ENCODE data around the gene SCTR.

SCTR gene

GRCh38 chr2:119472749-119473148, 51.5 kb downstream of the SCTR start:
- no peak for DNase-seq

DNA sequence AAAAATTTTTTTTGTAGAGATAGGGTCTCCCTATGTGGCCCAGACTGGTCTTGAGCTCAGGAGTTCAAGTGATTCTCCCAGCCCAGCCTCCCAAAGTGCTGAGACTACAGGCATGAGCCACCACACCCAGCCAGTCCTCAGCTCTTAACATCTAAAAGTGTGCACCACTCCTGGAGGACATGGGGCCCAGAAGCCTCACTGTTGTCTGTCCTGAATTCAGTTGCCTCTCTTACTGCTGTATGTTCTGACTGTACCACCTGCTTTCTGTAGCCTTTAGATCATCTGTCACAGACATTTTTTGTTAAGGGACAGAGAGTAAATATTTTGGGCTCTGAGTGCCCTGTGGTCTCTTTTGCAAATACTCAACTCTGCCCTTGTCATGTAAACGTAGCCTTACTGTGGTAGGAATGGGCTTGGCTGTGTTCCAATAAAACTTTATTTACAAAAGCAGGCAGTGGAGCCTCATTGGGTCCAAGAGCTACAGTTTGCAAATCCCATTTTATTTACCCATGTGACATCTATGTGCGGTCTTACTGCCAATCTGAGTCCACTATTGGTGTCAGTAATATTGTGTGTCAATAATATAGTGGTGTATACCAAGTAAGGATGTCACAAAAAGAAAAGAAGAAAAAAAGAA, 54.5 kb downstream of the SCTR start:
- peak; percentile 43 for DNase-seq

DNA sequence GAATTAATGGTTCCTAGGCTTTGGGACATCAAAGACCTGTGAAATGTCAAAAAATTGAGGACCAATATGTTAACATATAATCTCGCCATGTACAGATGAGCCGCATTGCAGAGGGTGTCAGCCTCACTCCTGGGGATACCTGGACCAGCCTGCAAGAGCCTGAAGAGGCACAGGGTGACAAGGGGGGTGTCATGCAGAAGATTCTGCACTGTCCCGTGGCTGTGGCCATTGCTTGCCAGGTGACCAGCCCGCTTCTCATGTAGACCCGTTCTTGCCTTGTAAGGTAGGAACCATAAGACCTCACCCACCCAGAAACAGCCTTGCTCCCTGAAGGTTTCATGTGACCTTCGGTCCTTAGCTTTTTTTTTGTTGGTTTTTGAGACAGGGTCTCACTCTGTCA, 55.2 kb downstream of the SCTR start:
- no peak for DNase-seq

- no peak for DNase-seq
Measured at GRCh38 chr2:119468154-119468955, 55.9 kb downstream of the SCTR start.

DNA sequence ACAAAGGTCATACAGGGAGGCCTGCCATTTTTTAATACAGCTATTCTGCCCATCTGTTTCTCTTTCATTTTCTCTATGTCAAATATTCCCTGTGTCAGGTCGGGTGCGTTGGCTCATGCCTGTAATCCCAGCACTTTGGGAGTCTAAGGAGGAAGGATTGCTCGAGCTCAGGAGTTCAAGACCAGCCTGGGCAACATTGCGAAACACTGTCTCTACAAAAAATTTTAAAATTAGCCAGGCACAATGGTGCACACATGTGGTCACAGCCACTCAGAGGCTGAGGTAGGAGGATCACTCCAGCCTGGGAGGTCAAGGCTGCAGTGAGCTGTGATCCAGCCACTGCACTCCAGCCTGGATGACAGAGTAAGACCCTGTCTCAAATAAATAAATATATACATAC, 57.9 kb downstream of the SCTR start:
- no peak for DNase-seq

DNA sequence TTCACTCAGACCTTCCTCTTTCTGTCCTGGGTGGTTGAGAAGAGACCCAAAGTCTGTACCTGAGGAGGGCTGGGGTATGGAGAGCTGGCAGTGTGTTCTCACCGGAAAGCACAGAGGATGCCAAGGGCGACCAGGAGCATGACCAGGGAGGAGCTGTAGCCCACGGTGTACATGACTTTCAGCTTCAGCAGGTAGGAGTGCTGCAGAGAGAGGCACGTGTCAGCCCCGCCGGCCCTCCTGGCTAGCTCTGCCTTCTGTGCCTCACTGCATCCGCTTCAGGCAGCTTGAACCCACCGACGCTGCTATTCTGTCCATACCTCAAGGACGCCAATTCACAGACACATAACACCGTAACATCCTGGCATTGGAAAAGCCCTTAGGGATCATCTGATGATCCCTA, 58.6 kb downstream of the SCTR start:
- DNase-seq, result no peak

DNA sequence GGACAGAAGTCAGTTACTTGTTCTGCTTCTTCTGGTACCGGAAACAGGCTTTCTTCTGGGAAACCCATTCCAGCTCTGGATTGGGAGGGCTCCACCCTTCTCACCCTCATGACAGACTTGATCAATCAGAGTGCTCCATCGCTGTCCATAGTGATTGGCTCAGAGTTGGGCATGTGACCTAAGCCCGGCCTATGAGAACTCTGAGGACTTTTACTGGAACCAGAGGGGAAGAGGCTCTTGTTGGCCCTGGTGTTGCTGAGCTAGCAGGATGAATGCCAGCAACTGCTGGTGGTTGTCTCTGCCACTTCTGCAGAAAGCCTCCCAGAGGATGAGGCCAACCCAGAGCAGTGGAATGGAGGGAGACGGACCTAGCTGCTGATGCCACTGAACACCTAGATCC, 59.3 kb downstream of the SCTR start:
- no peak for DNase-seq

- no peak for DNase-seq
Measured at GRCh38 chr2:119463990-119464389, 60.3 kb downstream of the SCTR start.

- no peak for DNase-seq
Measured at GRCh38 chr2:119463136-119463535, 61.1 kb downstream of the SCTR start.

DNA sequence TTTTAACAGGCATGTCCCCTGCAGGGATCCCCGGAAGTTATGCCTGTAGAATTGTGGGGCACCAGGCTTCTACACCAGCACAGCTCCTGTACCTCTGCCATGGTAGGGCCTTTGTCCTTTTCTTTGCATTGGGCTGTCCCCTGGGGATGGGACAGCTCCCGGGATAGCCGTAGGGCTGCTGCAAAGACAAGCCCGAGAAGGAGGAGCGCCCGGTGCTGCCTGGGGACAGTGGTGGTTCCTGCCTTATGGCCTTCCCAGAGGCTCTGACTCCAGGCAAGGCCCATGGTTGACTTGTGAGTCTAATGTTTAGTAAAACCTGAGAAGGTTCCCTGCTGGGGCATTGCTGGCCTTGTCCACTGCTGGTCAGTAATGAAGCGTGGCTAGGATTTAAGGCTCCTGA, 61.7 kb downstream of the SCTR start:
- no peak for DNase-seq

- DNase-seq, result no peak
Measured at GRCh38 chr2:119461811-119462210, 62.5 kb downstream of the SCTR start.

- DNase-seq, result no peak
Measured at GRCh38 chr2:119460076-119460475, 64.2 kb downstream of the SCTR start.

DNA sequence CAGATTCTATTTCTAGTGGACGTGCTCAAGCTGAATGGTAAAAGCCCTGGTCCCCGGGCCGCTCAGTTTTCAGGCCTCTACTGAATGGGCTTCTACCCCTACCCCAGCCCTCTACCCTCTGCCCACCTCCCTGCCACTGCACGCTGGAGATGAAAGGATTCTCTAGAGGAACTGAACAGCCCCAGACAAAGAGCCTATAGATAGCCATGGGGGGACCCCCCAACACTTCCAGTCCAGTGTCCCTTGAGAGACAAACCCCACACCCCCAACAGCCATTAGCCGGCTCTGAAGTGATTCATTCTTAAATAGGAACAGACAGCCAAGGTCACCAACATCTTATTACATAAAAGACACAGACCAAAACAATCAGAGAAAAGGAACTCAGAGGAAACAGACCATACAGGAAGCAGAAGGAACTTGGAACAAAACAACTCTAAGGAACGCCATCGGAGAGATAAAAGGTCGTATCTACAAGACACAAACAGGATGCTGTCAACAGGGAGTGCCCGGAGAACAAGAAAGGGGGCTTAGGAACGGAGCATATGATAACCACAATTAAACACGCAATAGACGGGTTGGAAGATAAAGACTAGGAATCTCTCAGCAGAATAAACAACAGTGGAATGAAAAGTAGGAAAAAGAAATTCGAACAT, 69.1 kb downstream of the SCTR start:
- no peak for DNase-seq

DNA sequence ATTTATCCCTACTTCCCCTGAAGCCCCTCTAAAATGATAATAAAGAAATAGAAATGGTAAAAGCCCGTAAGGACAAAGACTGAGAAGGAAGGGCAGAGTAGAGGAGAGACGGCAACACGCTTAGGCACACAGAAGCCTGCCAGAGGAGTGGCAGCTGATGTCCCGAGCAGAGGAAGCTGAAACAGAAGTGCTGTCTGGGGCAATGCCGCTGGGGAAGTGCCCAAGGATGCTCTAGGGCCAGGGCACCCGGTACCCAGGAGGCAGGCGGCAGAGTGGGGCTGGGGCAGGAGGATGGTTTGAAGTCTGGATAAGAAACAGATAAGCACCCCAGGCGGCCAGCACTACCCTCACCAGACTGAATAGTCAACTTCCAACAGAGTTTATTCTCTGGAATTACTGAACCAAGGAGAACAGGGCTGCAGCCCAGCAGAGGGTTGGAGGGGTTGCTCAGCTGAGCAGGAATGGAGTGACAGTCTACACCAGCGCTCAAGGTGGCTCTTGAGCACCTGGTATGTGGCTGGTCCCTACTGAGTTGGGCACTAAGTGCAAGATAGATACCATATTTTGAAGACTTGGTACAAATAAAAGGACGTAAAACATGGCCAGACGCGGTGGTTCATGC, 70.2 kb downstream of the SCTR start:
- no peak for DNase-seq

GRCh38 chr2:119451336-119452050, 72.8 kb downstream of the SCTR start:
- DNase-seq, result no peak

GRCh38 chr2:119449521-119449920, 74.8 kb downstream of the SCTR start:
- DNase-seq, result peak; percentile 51

GRCh38 chr2:119448427-119449141, 75.7 kb downstream of the SCTR start:
- no peak for DNase-seq

- no peak for DNase-seq
Measured at GRCh38 chr2:119446037-119446436, 78.2 kb downstream of the SCTR start.

GRCh38 chr2:119442850-119443249, 81.4 kb downstream of the SCTR start:
- no peak for DNase-seq

DNA sequence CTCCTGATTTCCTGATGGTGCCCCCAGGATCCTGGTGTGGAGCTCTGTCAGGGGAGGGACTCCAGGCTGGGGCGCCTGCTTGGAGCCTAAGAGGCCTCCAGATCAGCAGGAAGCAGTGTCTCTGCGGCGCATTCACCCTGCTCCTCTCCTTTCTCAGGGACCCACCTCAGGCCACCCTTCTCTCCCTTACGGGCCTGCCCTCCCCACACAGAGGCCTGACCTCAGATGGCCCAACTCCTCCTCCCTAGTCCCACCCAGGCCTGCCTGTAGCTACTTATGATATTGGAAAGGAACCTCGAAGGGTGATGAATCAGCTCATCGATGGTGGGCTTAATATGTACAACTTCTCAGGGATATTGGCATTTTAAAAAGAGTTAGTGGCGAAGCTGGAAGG, 82.1 kb downstream of the SCTR start:
- no peak for DNase-seq

GRCh38 chr2:119441376-119442225, 82.7 kb downstream of the SCTR start:
- no peak for DNase-seq
